ENCODE measurements around the gene APOA1.

APOA1 gene

DNA sequence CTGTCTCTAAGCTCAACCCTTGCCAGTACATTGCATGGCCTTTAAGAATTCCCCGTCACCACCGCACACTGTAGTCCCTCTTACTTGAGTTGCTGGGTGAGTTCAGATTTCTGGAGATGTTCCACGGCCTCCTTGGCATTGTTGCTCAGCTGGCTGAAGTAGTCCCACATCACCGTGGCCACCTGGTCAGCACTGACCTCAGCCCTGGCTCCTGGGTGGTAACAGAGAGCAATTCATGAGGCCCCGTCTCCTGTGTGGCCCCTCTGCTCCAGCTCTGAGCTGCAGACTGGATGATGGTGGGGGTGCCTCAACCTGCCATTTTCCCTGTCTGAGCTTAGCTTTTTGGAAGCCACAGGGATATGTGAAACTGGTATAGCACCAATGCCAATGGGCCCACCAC lies 14.8 kb downstream of the APOA1 start:
- Histone ChIP-seq H4K20me1 (ENCODE audit: low read depth, low read length) (no peaks in the 10 kb centered on the region), H3K27me3 (ENCODE audit: low read length) (no peaks in the 10 kb centered on the region), H3K27ac (ENCODE audit: low read depth, low read length) (no peak overlapping the region), H3K9ac (ENCODE audit: low read length) (no peak overlapping the region), H3K9me2 (replicated peaks; ENCODE audit: insufficient read depth, low read length) (no peaks in the 10 kb centered on the region), H3F3A (ENCODE audit: insufficient read depth) (no peaks in the 10 kb centered on the region), H2AFZ (ENCODE audit: low read depth, low read length, severe bottlenecking) (no peak overlapping the region), H3K9me3 (ENCODE audit: insufficient read depth, low read length) (no peaks in the 10 kb centered on the region), H3K79me2 (ENCODE audit: insufficient read depth, low read length) (no peaks in the 10 kb centered on the region), H3K36me3 (ENCODE audit: low read length) (no peaks in the 10 kb centered on the region), H3K4me2 (ENCODE audit: low read depth, low read length, poor library complexity, severe bottlenecking) (no peak overlapping the region), H3K4me3 (ENCODE audit: insufficient read depth, low read length, poor library complexity, severe bottlenecking) (no peak overlapping the region)
- no peak for TF ChIP-seq EZH2phosphoT487 (conservative IDR thresholded peaks at IDR 0.05; ENCODE audit: low read length)
- TF ChIP-seq, protein P1, sequence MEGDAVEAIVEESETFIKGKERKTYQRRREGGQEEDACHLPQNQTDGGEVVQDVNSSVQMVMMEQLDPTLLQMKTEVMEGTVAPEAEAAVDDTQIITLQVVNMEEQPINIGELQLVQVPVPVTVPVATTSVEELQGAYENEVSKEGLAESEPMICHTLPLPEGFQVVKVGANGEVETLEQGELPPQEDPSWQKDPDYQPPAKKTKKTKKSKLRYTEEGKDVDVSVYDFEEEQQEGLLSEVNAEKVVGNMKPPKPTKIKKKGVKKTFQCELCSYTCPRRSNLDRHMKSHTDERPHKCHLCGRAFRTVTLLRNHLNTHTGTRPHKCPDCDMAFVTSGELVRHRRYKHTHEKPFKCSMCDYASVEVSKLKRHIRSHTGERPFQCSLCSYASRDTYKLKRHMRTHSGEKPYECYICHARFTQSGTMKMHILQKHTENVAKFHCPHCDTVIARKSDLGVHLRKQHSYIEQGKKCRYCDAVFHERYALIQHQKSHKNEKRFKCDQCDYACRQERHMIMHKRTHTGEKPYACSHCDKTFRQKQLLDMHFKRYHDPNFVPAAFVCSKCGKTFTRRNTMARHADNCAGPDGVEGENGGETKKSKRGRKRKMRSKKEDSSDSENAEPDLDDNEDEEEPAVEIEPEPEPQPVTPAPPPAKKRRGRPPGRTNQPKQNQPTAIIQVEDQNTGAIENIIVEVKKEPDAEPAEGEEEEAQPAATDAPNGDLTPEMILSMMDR (IDR thresholded peaks at IDR 0.05; ENCODE audit: insufficient read depth, low read length, poor library complexity, severe bottlenecking), result no peak

DNA sequence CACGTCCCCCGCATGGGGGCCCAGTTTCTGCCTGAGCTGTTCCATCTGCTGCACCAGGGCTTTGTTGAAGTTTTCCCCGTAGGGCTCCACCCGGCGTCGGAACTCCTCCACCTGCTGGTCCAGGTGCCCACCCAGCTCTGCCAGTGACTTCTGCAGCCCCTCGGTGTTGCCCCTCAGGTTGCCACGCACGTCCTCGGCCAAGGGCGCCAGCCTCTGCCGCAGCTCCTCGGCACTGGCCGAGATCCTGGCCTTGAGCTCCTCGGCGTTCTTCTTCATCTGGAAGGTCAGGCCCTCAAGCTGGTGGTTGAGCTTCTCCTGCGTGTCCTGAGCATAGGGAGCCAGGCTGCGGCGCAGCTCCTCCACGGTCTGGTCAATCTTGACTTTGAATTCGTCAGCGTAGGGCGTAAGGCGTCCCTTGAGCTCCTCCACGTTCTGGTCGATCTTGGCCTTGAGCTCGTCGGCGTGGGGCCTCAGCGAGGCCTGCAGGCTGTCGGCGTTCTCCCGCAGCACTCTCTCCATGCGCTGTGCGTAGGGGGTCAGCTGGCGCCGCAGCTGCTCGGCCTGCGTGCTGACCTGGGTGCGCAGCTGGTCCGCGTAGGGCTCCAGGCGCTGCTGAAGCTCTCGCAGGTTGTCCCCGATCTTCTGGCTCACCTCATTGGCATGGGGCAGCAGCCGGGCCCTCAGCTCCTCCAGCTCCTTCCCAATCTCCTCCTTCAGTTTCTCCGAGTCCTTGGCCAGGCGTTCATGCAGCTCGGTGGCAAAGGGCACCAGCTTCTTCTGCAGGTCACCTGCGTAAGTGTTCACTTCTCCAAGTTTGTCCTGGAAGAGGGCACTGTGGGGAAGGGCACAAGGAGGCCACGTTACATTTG lies 16.1 kb downstream of the APOA1 start:
- no peaks in the 10 kb centered on the region for H3K79me2 ChIP-seq (ENCODE audit: insufficient read depth, low read length)
- TF ChIP-seq EZH2phosphoT487 (conservative IDR thresholded peaks at IDR 0.05; ENCODE audit: low read length), result no peak
- TF ChIP-seq, protein P1 (IDR thresholded peaks at IDR 0.05; ENCODE audit: insufficient read depth, low read length, poor library complexity, severe bottlenecking), result no peak

DNA sequence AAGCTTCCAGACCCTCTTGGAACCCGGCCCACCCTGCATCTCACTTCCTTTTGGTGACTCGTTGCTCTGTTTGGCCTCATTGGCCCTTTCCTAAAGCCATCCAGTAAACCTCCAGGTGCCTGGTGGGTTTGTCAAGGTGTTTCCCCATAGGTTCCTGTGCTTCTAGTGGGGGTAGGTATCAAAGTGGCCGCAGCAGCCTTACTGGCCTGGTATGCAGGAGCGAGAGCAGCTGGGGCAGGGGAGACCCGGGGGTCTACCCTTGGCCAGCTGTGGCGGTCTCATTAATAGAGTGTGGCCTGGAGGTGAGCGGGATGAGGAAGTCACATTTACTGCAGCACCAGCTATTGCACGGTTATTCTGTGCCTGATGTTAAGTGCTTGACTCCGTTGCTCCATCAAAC lies 18.4 kb downstream of the APOA1 start:
- H3K27ac ChIP-seq (ENCODE audit: low read depth, low read length), result no peak overlapping the region
- H2AFZ ChIP-seq (ENCODE audit: low read depth, low read length, severe bottlenecking), result no peak overlapping the region
- no peaks in the 10 kb centered on the region for H3K36me3 ChIP-seq (ENCODE audit: low read length)
- no peaks in the 10 kb centered on the region for H4K20me1 ChIP-seq (ENCODE audit: low read depth, low read length)
- no peaks in the 10 kb centered on the region for H3K9me3 ChIP-seq (ENCODE audit: insufficient read depth, low read length)
- no peak overlapping the region for H3K4me3 ChIP-seq (ENCODE audit: insufficient read depth, low read length, poor library complexity, severe bottlenecking)
- no peaks in the 10 kb centered on the region for H3F3A ChIP-seq (ENCODE audit: insufficient read depth)
- H3K4me2 ChIP-seq (ENCODE audit: low read depth, low read length, poor library complexity, severe bottlenecking), result no peak overlapping the region
- H3K79me2 ChIP-seq (ENCODE audit: insufficient read depth, low read length), result no peaks in the 10 kb centered on the region
- no peaks in the 10 kb centered on the region for H3K27me3 ChIP-seq (ENCODE audit: low read length)
- H3K9me2 ChIP-seq (replicated peaks; ENCODE audit: insufficient read depth, low read length), result no peaks in the 10 kb centered on the region
- TF ChIP-seq, protein P1 (IDR thresholded peaks at IDR 0.05; ENCODE audit: insufficient read depth, low read length, poor library complexity, severe bottlenecking), result no peak
- TF ChIP-seq EZH2phosphoT487 (conservative IDR thresholded peaks at IDR 0.05; ENCODE audit: low read length), result no peak
- H3K9ac ChIP-seq (ENCODE audit: low read length), result no peak overlapping the region

More for the DNA sequence above, 16.1 kb downstream of the APOA1 start:
- no peaks in the 10 kb centered on the region for H3K36me3 ChIP-seq (ENCODE audit: low read length)
- H3K4me3 ChIP-seq (ENCODE audit: insufficient read depth, low read length, poor library complexity, severe bottlenecking), result no peak overlapping the region
- H3K9me2 ChIP-seq (replicated peaks; ENCODE audit: insufficient read depth, low read length), result no peaks in the 10 kb centered on the region
- no peak overlapping the region for H3K4me2 ChIP-seq (ENCODE audit: low read depth, low read length, poor library complexity, severe bottlenecking)
- no peaks in the 10 kb centered on the region for H3K27me3 ChIP-seq (ENCODE audit: low read length)
- H3K9ac ChIP-seq (ENCODE audit: low read length), result no peak overlapping the region
- H4K20me1 ChIP-seq (ENCODE audit: low read depth, low read length), result no peaks in the 10 kb centered on the region
- no peaks in the 10 kb centered on the region for H3F3A ChIP-seq (ENCODE audit: insufficient read depth)
- H3K27ac ChIP-seq (ENCODE audit: low read depth, low read length), result no peak overlapping the region
- no peaks in the 10 kb centered on the region for H3K9me3 ChIP-seq (ENCODE audit: insufficient read depth, low read length)
- no peak overlapping the region for H2AFZ ChIP-seq (ENCODE audit: low read depth, low read length, severe bottlenecking)
